Uterus (tissue), 2 donors: Measurements from ENCODE around the gene FOXC2.

Experiments used
- POLR2A ChIP-seq, 2 donors: fragments of 450-650 bp; IDR thresholded peaks; one replicate each; pipeline ENCODE4 v1.6.1; 2016; ENCODE audit warnings: antibody characterized with exemption in 2 of 2, mild to moderate bottlenecking in 1 of 2, moderate library complexity in 1 of 2
- TF ChIP-seq, protein P1 (sequence below), 4 experiments: fragments of 200-600 bp in 2 of 4; fragments of 450-650 bp in 2 of 4; sonication (generic) in 2 of 4; IDR thresholded peaks; one replicate each; pipeline ENCODE4 v1.5.1; 2016 to 2019; ENCODE audit warnings: antibody characterized with exemption in 4 of 4, mild to moderate bottlenecking in 2 of 4, moderate library complexity in 1 of 4

- TF ChIP-seq, protein P1, sequence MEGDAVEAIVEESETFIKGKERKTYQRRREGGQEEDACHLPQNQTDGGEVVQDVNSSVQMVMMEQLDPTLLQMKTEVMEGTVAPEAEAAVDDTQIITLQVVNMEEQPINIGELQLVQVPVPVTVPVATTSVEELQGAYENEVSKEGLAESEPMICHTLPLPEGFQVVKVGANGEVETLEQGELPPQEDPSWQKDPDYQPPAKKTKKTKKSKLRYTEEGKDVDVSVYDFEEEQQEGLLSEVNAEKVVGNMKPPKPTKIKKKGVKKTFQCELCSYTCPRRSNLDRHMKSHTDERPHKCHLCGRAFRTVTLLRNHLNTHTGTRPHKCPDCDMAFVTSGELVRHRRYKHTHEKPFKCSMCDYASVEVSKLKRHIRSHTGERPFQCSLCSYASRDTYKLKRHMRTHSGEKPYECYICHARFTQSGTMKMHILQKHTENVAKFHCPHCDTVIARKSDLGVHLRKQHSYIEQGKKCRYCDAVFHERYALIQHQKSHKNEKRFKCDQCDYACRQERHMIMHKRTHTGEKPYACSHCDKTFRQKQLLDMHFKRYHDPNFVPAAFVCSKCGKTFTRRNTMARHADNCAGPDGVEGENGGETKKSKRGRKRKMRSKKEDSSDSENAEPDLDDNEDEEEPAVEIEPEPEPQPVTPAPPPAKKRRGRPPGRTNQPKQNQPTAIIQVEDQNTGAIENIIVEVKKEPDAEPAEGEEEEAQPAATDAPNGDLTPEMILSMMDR (IDR thresholded peaks at IDR 0.05) = no peak
- TF ChIP-seq POLR2A (IDR thresholded peaks at IDR 0.05) = no peak
Observed at GRCh38 chr16:86533767-86534351, 32.8 kb upstream of the FOXC2 start.
